ENCODE results near the gene WDR77. TPM values are rescaled to one million over a fixed set of nuclear protein-coding genes. Genes with fewer than 3 reads are reported as not detected.
A peak's percentile ranks its signal among the peaks of the same experiment; 100 is the strongest.

Gene WDR77
- polyA plus RNA-seq, 4 donors, result 37.4 to 44.7 (median 39.6) TPM

DNA sequence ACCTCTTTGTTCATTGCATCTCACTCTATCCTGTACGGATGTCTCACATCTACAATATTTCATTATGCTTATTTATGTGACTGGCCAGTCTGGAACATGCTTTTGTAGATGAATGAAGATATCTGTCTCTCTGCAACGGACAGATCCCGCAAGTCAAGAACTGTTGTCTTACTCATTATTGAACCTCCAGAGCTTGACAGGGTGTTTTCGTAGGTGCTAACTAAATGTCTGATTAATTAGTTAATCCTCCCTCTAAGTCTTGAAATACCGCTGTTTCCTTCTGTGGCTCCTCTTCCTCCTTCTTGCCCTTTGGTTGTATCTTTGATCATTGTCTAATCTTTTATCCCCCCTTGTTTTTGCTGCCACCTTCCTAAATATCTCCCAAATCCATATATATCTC lies 21.5 kb upstream of the WDR77 start:
- DNase-seq (ENCODE audit: low read depth in 4 of 4, low spot score in 2 of 4), result no peak

DNA sequence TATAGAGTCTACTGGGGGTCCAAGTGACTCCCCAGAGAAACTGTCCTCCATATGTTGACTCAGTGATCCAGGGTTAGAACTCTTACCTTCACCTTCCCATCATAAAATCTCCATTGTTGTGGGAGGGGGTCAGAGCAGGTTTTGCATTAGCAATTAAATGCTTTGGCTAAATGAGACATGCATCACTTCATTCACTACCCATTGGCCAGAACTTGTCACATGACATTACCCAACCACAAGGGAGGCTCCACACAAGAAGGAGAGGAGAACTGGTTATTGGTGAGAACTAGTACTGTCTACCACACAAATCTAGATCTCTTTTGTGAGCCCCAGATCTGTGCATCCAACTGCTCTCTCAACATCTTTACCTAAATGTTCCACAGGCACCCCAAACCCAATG lies 20.5 kb upstream of the WDR77 start:
- DNase-seq (ENCODE audit: low read depth in 4 of 4, low spot score in 2 of 4), result no peak

DNA sequence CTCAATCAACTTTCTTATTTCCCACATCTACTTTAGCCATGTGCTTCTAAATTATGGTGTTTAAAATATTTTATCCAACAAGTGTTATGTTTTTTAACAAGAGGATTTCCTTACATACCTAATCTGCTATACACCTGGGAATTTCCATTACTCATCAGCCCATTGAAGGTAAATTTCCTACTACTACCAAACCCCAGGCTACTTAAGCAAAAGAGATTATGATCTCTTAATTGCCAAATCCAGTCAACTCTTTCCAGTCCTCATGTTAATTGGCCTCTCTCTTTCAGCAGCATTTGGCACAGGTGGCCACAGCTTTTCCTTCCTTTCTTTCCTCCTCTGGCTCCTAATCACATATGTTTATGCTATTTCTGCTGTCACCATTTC lies 19.7 kb upstream of the WDR77 start:
- no peak for DNase-seq (ENCODE audit: low read depth in 4 of 4, low spot score in 2 of 4)

GRCh38 chr1:111467865-111468716 lies 19.0 kb upstream of the WDR77 start:
- DNase-seq (ENCODE audit: low read depth in 4 of 4, low spot score in 2 of 4), result no peak

- DNase-seq (ENCODE audit: low read depth in 4 of 4, low spot score in 2 of 4), result no peak
These were observed 17.4 kb upstream of the WDR77 start for GRCh38 chr1:111466480-111466879.

- no peak for DNase-seq (ENCODE audit: low read depth in 4 of 4, low spot score in 2 of 4)
These were observed 16.7 kb upstream of the WDR77 start for GRCh38 chr1:111465754-111466153.

- no peak for DNase-seq (ENCODE audit: low read depth in 4 of 4, low spot score in 2 of 4)
These were observed 14.1 kb upstream of the WDR77 start for GRCh38 chr1:111463029-111463683.

GRCh38 chr1:111462370-111463028 lies 13.4 kb upstream of the WDR77 start:
- DNase-seq (ENCODE audit: low read depth in 4 of 4, low spot score in 2 of 4), result no peak

GRCh38 chr1:111461765-111462164 lies 12.7 kb upstream of the WDR77 start:
- no peak for DNase-seq (ENCODE audit: low read depth in 4 of 4, low spot score in 2 of 4)

- no peak for DNase-seq (ENCODE audit: low read depth in 4 of 4, low spot score in 2 of 4)
These were observed 6.6 kb upstream of the WDR77 start for GRCh38 chr1:111455642-111456031.

- no peak for DNase-seq (ENCODE audit: low read depth in 4 of 4, low spot score in 2 of 4)
These were observed 6.0 kb upstream of the WDR77 start for GRCh38 chr1:111454859-111455641.

DNA sequence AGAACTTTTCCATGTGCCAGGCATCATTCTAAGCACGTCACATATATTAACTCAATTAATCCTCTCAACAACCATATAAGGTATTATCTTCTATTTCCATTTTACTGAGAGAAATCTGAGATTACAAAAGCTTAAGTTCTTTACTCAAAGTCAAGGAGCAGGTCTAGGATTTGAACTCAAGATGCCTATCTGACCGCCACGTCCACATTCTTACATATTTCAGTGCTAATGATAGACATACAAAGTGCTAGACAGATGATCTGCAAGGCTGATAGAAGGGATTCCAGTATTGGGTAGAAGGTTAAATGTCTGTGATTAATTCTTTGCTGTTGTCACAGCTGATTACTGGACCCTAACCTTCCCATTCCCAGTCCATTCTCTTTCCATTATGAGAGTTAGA lies 4.7 kb upstream of the WDR77 start:
- no peak for DNase-seq (ENCODE audit: low read depth in 4 of 4, low spot score in 2 of 4)

GRCh38 chr1:111452581-111452980 lies 3.5 kb upstream of the WDR77 start:
- no peak for DNase-seq (ENCODE audit: low read depth in 4 of 4, low spot score in 2 of 4)

GRCh38 chr1:111450185-111450584 lies 1.1 kb upstream of the WDR77 start:
- no peak for DNase-seq (ENCODE audit: low read depth in 4 of 4, low spot score in 2 of 4)

- DNase-seq (ENCODE audit: low read depth in 4 of 4, low spot score in 2 of 4), result peak in 1 of 4 donors; percentile 5
These were observed 604 bp upstream of the WDR77 start for GRCh38 chr1:111449703-111450017.

DNA sequence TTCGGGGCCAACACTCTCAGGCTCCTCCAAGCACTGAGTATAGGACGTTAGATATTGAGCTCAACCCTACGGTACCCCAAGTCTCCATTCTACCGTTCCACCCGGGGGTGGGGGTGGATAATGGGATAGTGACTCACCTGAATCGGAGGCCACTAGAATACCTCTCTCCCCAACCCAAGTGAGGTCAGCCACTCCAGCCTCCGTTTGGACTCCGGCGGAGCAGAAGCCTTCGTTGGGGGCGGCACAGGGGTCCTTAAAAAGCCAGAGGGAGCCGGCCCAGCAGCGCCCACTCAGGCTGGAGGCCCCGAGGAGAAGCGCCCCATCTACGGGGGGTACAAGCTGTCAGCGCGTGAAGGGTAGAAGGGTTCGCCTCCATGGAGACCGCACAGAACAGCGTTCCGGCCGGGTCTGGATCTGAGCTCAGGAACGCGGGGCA lies 556 bp downstream of the WDR77 start:
- peak in 1 of 4 donors; percentile 0 for DNase-seq (ENCODE audit: low read depth in 4 of 4, low spot score in 2 of 4)

- no peak for DNase-seq (ENCODE audit: low read depth in 4 of 4, low spot score in 2 of 4)
These were observed 1.8 kb downstream of the WDR77 start for GRCh38 chr1:111446967-111447892.

- no peak for DNase-seq (ENCODE audit: low read depth in 4 of 4, low spot score in 2 of 4)
These were observed 2.5 kb downstream of the WDR77 start for GRCh38 chr1:111446546-111446945.

DNA sequence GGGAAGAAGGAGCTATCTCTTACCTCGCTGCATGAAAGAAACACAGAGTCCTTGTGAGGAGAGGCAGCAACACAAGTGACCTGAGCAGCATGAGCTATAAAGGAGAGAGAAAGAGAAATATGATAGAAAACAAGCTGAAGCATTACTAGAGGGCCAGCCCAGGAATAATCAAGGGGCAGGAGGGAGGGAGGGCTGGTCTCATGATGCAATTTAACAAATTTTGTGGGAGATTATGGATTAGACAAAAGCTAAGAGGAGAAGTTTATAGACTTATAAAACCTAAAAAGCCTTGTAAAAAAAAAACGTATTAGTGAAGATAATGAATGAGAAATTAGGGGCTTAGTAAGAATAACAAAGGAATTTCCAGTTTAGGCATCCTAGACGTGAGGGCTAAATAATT lies 5.0 kb downstream of the WDR77 start:
- DNase-seq (ENCODE audit: low read depth in 4 of 4, low spot score in 2 of 4), result no peak

GRCh38 chr1:111442457-111442856 lies 6.6 kb downstream of the WDR77 start:
- no peak for DNase-seq (ENCODE audit: low read depth in 4 of 4, low spot score in 2 of 4)
